DMS 273 treated with DMSO at 0.1 percent for 48 hours (cell line): ENCODE results near the gene CATSPER1.

ENCODE experiments used
- DNase-seq: peaks from one replicate; lab custom pipeline; 2025; lab: John Stamatoyannopoulos, UW

CATSPER1 gene

DNA sequence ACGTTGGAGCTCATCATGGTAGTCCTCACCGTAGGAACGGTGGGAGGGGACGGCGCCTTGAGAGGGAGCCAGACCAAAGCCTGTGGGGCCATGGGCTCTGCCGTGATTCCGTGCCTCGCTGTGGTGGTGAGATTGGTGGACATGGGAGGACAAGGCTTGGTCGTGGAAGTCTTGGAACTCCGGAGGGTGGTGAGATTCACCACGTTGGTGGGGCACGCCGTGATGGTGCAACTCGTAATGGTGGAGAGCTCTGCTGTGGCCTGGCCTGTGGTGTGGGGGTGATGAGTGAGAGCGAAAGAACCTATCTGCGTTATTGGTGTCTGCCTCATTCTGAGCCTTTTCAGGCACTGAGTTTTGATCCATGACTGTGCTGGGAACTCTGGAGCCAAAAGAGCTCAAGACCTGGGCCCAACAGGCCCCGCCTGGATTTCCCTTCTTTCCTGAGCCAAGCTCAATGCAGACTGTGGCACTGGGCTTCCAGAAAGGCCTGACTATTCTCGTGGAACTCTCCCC lies at the start of gene CATSPER1:
Gene CATSPER1 (minus strand): TSS at position 463 of the 513 bp plus-strand sequence. CDS start 100 bp downstream, at position 363.
- no peak for DNase-seq

DNA sequence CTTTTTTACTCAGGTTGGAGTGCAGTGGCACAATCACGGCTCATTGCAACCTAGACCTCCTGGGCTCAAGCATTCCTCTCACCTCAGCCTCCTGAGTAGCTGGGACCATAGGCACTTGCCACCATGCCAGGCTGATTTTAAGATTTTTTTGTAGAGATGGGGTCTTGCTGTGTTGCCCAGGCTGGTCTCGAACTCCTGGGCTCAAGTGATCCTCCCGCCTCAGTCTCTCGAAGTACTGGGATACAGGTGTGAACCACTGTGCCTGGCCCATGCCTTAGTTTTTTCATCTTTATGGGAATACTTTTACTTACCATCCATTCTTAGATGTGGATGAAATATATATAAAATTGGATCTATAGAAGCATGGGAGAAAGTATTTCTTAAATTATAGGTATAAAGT lies 49.0 kb upstream of the CATSPER1 start:
- DNase-seq: no peak

DNA sequence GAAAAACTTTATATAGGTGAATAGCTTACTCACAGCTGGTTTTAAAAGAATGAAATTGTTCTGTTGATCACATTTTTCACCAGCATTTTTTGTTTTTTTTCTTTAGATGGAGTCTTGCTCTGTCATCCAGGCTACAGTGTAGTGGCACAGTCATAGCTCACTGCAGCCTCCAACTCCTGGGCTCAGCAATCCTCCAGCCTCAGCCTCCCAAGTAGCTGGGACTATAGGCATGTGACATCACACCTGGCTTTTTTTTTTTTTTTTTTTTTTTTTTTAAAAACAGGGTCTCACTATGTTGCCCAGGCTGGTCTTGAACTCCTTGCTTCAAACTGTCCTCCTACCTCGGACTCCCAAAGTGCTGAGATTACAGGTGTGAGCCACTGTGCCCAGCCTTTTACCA lies 47.4 kb upstream of the CATSPER1 start:
- DNase-seq: no peak

DNA sequence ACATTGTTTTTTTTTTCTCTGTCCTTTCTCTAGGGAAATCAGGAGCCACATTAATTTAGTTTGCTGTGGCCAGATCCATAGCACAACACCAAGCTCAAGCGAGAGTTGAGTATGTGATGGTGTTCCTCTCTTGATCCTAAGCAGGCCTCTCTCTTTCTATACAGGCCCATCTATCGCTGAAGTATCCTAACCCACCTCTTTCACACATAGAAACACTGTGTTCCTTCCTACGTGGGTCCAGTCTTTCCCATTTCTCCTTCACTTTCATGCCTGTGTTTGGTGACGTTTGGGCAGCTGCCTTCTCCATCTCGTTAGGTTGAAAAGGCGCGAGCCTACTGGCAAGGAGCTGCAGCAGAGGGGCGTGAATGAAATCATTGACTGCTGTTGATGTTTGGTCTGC lies 46.2 kb upstream of the CATSPER1 start:
- no peak for DNase-seq

DNA sequence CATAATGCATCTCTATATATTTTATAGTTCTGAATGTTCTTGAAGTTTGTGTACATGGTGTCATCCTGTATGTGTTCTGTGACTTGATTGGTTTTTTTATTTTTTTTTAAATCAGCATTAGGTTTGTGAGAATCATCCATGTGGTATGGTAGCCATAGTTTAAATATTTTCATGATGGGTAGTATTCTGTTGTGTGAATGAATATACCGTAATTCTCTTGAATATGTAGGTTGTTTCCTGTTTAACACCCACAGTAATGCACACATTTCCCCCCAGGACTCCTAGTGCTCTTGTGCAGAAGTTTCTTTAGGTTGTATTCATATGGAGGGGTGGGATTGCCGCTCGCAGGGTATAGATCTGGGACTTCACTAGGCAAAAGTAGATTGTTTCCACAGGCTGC lies 45.8 kb upstream of the CATSPER1 start:
- no peak for DNase-seq

DNA sequence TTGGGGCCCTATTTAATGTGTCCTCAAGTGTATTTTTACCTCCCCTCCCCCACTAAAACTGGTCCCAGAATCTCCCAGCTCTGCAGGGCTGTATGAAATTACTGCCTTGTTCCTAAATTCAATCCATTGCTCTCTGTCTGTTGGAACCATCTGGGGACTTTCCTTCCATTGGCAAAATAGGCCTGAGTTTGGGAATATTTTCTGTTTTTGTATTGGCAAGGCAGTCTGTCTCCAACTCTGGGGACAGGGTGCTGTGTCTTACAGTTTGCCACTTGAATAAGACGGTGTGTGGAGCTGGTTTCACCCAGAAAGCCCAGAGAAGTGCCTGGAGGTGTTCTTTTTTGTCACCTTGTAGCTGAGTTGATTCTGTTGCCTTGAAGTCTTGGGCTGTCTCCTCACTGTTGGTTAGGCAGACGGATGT lies 45.1 kb upstream of the CATSPER1 start:
- DNase-seq: no peak

DNA sequence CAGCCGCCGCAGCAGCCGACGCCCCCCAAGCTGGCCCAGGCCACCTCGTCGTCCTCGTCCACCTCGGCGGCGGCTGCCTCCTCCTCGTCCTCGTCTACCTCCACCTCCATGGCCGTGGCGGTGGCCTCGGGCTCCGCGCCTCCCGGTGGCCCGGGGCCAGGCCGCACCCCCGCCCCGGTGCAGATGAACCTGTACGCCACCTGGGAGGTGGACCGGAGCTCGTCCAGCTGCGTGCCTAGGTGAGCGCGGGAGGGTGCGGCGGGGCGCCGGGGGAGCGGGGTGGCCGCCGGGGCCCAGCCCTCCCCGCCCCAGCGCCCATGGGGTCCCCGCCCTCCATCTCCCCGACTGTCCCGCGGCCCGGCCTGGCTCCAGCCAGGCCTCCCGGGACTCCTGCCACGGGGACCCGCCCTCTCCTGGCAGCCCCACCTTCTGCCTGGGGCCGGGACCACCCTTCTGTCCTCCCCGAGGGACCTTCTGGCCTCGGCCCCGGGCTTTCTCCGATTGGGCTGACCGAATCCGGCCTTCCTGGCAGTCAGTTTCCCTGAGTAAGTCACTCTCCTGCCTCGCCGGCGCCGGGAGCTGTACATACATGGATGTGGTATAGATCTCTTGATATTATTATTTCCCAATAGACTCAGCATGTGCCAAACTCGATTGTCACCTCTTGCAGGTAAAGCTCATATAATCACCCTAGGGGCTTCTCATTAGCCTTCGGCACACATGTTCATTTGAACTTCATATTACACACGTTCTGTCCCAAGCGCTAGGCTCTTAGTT lies 44.5 kb upstream of the CATSPER1 start:
- DNase-seq: no peak

DNA sequence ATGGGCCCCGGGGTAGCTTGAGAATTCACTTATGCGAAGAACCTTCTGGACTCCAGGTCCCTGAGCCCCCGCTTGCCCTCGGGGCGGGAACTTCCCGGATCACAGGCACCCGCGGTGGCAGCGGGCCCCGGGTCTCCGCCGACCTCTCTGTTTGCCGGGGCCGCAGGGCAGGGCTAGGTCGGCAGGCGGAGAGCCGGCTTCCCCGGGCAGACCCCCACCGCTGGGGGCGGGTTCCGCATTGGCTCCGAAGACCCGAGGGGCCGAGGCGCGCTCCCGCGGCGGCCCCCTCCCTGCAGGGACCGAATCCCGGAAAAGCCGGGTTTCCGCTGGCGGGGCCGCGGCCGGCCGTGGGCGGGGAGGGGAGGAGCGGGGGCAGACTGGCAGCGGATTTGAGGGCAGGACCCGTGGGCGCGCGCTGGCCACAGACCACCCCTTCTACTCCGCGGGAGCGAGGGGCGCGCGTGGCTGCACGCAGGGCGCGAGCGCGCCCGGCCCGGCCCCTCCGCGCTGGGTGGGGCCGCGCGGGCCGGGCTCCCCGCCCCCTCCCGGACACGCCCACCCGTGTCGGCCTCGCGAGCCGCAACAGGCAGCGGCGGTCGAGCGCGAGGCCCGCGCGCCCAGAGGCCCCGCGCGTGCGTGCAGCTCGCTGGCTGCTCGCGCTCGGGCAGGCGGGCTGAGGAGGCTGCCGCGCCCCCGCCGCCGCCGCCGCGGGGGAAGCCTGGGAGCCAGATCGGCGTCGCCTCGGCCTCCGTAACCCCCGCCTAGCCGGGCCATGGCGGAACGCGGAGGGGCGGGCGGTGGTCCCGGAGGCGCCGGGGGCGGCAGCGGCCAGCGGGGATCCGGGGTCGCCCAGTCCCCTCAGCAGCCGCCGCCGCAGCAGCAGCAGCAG lies 43.7 kb upstream of the CATSPER1 start, which contains the start of gene PACS1:
Gene PACS1 (plus strand): TSS at position 558 of the 889 bp plus-strand sequence. CDS start 215 bp downstream, at position 773.
- DNase-seq: no peak

DNA sequence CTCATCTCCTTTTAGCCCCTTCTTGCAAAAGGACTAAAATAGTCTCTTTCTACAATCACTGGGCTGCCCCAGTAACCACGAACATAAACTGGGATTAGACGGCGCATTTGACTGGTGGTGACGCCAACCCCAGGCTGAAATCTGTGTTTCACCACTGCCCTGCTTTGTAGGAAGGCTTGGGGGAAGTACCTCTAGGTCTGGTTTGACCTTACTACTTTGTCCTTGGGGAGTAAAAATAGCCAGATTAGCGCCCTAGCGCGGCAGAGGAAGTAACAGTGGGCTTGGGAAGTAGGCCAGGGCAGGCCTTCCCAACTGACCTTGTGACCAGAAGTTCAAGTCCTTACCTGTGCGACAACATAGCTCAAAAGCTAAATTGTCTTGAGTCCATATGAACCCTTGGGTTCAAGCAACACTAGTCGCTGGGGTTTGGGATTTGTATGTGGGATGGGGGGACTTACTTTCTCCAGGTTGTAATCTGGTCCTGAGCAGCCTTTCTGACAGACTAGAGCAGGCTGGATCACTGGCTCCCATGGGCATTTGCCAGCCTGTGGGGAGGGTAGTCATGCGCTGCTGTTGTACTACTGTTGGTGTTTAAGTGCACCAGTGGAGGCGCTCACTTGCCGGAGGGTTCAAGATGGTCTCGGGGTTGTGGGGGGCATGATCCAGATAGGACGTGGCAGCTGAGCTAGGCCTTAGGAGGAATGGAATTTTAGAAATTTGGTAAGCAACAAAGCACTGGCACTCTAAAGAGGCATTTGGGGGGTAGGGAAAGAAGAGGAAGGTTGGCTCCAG lies 42.8 kb upstream of the CATSPER1 start:
- peak; percentile 47 for DNase-seq

DNA sequence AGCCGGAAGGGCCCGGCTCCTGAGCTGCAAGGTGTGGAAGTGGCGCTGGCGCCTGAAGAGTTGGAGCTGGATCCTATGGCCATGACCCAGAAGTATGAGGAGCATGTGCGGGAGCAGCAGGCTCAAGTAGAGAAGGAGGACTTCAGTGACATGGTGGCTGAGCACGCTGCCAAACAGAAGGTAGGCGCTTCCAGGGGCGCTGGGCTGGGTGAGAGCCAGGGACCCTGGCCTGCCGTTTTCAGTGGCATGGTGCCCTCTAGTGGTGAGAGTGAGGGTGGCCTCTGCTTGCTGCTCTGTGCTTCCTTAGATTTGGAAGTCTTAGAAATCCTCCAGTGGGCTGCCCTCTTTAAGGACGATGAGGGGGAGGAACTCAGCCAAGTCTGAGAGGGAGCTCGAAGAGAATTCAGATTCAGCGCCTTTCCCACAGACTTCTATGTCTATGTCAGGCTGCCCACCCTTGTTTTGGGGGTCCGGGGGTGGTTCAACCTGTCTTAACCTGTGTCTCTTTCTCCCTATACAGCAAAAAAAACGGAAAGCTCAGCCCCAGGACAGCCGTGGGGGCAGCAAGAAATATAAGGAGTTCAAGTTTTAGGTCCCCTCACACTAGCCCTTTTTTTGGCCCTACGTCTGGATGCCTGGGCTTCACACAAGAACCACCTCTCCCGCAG lies 42.0 kb upstream of the CATSPER1 start:
- peak; percentile 3 for DNase-seq

DNA sequence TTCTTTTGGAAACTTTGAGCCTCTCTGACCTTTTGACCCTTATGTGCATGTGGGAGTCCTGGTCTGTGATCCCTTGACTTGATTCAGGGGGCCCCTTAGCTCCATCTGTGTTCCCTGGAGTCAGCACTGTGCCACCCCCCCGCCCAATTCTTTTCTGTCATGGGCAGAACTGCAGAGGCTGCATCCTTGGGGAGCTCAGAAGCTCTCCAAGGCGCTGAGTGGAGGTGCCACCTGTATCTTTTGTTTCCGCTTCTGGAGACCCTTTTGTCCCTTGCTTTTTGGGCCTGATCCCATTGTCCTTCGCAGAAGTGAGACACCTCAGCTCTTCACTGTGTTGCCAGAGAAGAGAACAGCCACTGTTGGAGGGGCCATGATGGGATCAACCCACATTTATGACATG lies 41.4 kb upstream of the CATSPER1 start:
- DNase-seq: no peak

DNA sequence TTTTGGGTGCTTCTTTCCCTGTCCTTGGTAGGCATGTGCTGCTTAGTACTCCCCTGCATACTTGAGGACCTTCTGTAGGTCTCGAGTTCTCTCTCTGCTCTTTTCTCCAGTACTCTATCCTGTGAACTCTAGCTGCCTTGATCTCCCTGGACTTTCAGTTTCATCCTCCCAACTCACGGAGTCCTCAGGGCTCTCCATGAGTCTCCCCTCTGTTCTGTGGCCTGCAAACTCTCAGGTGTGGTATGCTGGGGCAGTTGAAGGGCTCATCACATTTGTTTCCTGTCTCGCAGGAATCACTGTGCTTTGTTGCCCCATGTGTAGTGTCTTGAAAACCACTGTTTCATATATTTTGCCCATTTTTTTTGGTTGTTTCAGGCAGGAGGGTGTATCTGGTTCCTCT lies 40.5 kb upstream of the CATSPER1 start:
- DNase-seq: no peak

DNA sequence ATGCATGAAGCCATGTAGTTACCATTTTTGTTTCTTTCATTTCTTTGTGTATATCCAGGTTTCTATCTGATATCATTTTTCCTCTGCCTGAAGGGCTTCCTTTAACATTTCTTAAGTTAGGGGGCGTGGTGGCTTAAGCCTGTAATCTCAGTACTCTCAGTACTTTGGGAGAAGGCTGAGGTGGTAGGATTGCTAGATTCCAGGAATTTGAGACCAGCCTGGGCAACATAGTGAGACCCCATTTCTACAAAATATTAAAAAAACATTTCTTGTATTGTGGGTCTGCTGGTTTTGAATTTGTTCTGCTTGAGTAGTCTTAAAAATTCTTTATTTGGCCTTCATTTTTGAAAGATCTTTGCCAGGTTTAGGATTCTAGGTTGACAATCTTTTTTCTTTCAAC lies 38.3 kb upstream of the CATSPER1 start:
- no peak for DNase-seq

DNA sequence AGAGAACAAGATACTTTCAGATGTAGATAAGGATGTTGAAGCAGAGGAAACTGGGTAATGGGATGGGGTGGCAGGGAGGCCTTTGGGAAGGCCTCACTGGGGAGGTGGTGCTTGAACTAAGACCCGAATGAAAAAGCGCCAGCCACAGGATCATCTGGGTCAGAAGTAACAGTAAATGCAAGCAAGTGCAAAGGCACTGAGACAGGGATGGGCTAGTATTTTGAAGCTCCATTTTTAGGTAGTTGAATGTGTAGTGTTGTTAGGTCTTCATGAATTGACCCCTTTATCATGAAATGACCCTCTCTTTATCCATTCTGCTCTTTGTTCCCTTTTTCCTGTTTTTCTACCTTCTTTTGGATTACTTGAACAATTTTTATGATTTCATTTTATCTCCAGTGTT lies 37.6 kb upstream of the CATSPER1 start:
- no peak for DNase-seq

DNA sequence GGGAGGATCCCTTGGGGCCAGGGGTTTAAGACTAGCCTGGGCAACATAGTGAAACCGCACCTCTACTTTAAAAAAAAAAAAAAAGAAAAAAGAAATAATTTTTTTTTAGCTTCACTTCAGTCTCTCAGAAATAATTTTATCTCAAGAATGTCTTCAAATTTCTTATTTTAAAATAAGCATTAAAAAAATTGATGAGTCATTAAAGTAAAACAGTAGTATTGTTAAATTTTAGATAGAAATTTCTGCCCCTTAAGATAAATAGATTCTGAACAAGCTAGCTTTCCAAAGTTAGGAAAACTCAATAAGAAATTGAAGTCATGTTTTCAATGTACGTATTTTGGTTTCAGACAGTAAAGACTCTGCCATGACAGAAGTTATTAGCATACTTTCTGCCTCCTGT lies 36.1 kb upstream of the CATSPER1 start:
- DNase-seq: no peak

DNA sequence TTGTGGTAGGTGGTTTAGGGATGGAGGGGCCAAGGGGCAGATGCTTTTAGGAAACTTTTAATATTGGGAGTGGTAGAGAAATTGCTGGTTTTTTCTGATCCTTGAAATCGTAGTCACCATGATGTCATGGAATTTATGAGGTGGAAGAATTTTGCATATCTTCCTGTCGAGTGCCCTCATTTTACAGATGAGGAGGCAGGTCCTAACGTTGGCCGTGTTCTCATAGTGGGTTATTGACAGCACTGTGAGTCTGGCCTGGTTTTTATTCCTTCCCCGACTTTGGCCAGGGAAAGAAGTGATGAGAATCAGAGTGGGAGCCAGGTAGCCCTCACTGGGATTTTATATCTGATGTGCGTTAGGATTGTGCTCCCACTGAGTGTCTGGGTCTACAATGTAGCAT lies 35.0 kb upstream of the CATSPER1 start:
- no peak for DNase-seq

DNA sequence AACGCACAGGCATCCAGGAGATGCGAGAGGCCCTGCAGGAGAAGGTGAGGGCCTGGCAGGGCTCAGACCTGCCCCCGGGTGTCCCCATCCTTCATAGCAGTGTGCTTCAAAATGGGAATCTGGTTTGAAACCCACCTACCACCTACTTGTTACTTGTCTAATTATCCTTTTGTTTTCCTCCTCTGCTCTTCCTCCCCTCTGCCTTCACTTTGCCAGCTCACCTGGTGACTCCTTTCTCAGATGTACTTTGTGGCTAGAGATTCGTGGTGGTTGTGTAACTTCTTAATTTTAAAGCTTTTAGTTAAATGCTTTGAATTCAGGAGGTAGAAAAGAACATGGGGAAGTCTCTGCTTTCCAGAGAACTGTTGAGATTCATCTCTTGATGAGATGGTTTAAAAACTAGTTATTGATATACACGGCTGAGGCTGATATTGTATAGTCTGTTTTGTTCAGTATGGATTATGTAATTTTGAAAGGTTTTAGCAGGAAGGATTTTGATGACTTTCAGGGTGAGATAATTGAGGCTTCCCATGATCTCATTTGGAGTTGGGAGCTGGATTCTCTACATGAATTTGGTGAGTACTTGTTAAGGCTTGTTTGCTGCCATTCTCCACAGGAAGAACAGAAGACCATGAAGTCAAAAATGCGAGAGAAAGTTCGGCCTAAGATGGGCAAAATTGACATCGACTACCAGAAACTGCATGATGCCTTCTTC lies 33.8 kb upstream of the CATSPER1 start:
- DNase-seq: no peak

DNA sequence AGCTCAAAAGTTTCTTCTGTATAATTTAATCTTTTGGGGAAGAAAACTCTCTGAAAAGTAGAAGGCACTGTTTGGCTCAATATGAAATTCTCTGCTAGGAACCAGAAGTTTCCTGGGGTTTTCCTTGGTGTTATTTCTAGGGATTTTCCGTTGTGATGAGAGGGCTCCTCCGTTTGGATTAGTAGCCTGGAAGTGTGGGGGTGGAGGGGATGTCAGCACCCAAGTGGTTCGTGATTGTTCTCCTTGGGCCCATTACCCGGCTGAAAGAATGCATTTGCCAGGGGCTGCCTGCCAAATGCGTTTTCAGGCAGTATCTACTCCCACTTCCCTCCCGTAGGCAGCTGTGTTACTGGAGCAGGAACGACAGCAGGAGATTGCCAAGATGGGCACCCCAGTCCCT lies 30.2 kb upstream of the CATSPER1 start:
- DNase-seq: no peak

DNA sequence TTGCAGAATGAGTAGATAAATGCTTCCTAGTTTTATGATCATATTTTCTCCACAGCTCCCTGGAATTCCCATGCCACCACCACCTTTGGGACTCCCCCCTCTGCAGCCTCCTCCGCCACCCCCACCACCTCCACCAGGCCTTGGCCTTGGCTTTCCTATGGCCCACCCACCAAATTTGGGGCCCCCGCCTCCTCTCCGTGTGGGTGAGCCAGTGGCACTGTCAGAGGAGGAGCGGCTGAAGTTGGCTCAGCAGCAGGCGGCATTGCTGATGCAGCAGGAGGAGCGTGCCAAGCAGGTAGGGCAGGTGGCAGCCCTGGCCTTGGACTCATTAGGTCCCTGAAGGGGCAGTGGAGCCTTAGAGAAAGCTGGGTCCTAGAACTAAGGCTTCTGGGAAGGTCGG lies 28.7 kb upstream of the CATSPER1 start:
- no peak for DNase-seq

DNA sequence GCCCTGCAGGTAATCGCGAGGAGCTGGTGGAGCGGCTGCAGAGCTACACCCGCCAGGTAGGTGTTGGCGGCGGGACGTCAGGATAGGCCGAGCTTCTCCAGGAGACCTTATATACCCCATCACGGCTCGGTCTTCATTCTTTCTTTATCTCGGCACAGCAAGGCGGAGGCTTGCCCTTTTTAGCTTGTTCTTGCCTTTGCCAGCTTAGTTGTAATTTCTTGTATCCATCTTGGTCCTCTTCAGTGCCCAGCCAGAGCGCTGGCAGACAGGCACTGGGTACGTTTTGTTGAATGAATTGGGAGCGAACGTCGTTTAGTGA lies 26.3 kb upstream of the CATSPER1 start:
- no peak for DNase-seq
